Non-pigmented ciliary epithelial cell (primary cell): Measurements from ENCODE around the gene VKORC1.
"Not testable (repeated sequence)": the region's sequence is repeated elsewhere in the genome, so short reads cannot be mapped to it uniquely, and the experiment has no call there.

Experiments
- DNase-seq: peaks from one replicate; pipeline ENCODE4 v3.0.0-alpha.2; 2010; ENCODE audit warnings: low read depth

The VKORC1 gene

GRCh38 chr16:31094424-31095120 lies at the start of gene VKORC1:
Gene VKORC1 (minus strand): TSS chr16:31094797. CDS start chr16:31094729, 68 bp downstream.
- DNase-seq = peak; percentile 90

- no peak for DNase-seq
Measured at GRCh38 chr16:31143694-31144148, 49.1 kb upstream of the VKORC1 start.

- no peak for DNase-seq
Measured at GRCh38 chr16:31143011-31143693, 48.6 kb upstream of the VKORC1 start.

- DNase-seq = peak; percentile 91
Measured at GRCh38 chr16:31142109-31143010, 47.8 kb upstream of the VKORC1 start.

- peak; percentile 27 for DNase-seq
Measured at GRCh38 chr16:31141489-31142108, 47.0 kb upstream of the VKORC1 start.

GRCh38 chr16:31141071-31141469 lies 46.5 kb upstream of the VKORC1 start:
- DNase-seq = not testable (repeated sequence)

GRCh38 chr16:31138621-31139578 lies 44.3 kb upstream of the VKORC1 start:
- no peak for DNase-seq

GRCh38 chr16:31136822-31137499 lies 42.4 kb upstream of the VKORC1 start:
- not testable (repeated sequence) for DNase-seq

- no peak for DNase-seq
Measured at GRCh38 chr16:31136287-31136662, 41.7 kb upstream of the VKORC1 start.

GRCh38 chr16:31135535-31136286 lies 41.1 kb upstream of the VKORC1 start, which contains the start of gene PRSS8:
Gene PRSS8 (minus strand): TSS chr16:31135727. CDS start chr16:31135498, 229 bp downstream.
- DNase-seq = no peak

- no peak for DNase-seq
Measured at GRCh38 chr16:31134625-31135534, 40.3 kb upstream of the VKORC1 start.

GRCh38 chr16:31134091-31134571 lies 39.5 kb upstream of the VKORC1 start:
- no peak for DNase-seq

GRCh38 chr16:31133046-31133501 lies 38.5 kb upstream of the VKORC1 start:
- DNase-seq = no peak

- no peak for DNase-seq
Measured at GRCh38 chr16:31132303-31132979, 37.8 kb upstream of the VKORC1 start.

GRCh38 chr16:31131841-31132271 lies 37.3 kb upstream of the VKORC1 start:
- no peak for DNase-seq

- no peak for DNase-seq
Measured at GRCh38 chr16:31131416-31131815, 36.8 kb upstream of the VKORC1 start.

GRCh38 chr16:31130899-31131298 lies 36.3 kb upstream of the VKORC1 start:
- no peak for DNase-seq
